BE2C (cell line): Measurements from ENCODE around the gene KDM6A.

Experiments used
- DNase-seq: peaks from one replicate; pipeline ENCODE4 v3.0.0-alpha.2; 2020
- H3K27me3 ChIP-seq: fragments of 250-450 bp; sonication (Bioruptor Pico); 2 replicates; pipeline ENCODE4 v1.5.1; 2020; ENCODE audit warnings: mild to moderate bottlenecking
- H3K36me3 ChIP-seq: fragments of 250-450 bp; sonication (Bioruptor Pico); 2 replicates; pipeline ENCODE4 v1.5.1; 2020; ENCODE audit warnings: mild to moderate bottlenecking
- H3K4me1 ChIP-seq: fragments of 250-450 bp; sonication (Bioruptor Pico); 2 replicates; pipeline ENCODE4 v1.5.1; 2020
- H3K4me3 ChIP-seq: 2 replicates; pipeline ENCODE4 v1.5.1; 2011; ENCODE audit warnings: low read depth, low read length
- H3K9me3 ChIP-seq: fragments of 250-450 bp; sonication (Bioruptor Pico); 2 replicates; pipeline ENCODE4 v1.5.1; 2020
- TF ChIP-seq, protein P1 (sequence below): IDR thresholded peaks from 2 replicates; pipeline ENCODE4 v1.5.1; 2012; ENCODE audit warnings: mild to moderate bottlenecking, low read depth, low read length

The KDM6A gene

DNA sequence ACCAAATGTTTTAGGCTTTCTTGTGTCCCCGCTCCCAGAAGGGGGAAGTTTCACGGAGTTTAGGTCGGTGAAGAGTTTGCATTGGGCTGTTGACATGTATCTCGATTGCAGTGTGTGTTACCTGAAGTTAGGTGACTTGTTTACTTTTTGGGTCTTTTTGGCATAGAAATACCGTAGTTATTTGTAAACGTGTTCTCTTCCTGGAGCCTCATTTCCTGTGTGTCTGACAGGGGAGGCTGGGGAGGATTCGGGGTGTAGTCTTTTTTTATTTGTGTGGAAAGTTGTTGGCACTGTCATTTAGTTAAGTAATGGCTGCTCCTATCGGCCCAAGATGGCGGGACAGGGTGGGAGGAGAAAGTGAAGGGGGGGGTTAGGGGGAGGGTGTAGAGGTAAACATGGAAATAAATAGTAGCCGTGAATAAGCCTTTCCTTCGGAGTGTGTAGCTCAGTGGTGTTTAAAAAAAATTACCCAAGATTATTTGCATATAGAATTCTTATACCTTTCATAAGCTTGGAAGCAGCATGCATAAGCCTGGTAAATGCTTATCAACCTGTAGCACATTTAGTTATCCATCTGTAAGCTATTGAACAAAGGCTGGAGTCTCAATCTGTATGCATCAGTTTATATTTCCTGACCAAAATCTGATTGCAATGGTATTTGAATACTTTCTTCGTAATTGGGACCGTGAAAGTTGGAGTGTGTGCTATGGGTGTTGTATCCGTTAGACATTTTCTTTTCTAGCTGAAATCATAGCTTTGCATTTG, 1.6 kb downstream of the KDM6A start:
- DNase-seq, result peak; percentile 13
- Histone ChIP-seq H3K27me3 (no peaks in the 10 kb centered on the region), H3K36me3 (no peaks in the 10 kb centered on the region), H3K4me1 (no peaks in the 10 kb centered on the region), H3K4me3 (peak overlapping the region; percentile 92), H3K9me3 (no peaks in the 10 kb centered on the region)
- TF ChIP-seq, protein P1, sequence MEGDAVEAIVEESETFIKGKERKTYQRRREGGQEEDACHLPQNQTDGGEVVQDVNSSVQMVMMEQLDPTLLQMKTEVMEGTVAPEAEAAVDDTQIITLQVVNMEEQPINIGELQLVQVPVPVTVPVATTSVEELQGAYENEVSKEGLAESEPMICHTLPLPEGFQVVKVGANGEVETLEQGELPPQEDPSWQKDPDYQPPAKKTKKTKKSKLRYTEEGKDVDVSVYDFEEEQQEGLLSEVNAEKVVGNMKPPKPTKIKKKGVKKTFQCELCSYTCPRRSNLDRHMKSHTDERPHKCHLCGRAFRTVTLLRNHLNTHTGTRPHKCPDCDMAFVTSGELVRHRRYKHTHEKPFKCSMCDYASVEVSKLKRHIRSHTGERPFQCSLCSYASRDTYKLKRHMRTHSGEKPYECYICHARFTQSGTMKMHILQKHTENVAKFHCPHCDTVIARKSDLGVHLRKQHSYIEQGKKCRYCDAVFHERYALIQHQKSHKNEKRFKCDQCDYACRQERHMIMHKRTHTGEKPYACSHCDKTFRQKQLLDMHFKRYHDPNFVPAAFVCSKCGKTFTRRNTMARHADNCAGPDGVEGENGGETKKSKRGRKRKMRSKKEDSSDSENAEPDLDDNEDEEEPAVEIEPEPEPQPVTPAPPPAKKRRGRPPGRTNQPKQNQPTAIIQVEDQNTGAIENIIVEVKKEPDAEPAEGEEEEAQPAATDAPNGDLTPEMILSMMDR, result no peak

DNA sequence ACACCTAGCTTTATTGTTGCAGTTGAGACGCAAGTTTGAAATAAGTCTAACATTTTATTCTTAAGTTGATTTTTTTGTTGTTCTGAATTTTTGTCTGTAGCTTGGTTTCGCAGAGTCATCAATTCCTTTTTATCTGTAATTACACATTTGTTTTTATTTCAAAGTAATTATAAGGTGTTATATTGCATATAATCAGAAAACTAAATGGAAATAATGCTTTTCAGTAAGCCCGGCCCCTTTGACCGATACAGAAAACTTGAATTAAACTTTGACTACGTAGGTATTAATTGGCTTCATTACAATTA, 2.1 kb downstream of the KDM6A start:
- DNase-seq, result no peak
- Histone ChIP-seq H3K4me3 (peak overlapping the region; percentile 92), H3K4me1 (no peaks in the 10 kb centered on the region), H3K27me3 (no peaks in the 10 kb centered on the region), H3K36me3 (no peaks in the 10 kb centered on the region), H3K9me3 (no peaks in the 10 kb centered on the region)
- TF ChIP-seq, protein P1, result no peak

DNA sequence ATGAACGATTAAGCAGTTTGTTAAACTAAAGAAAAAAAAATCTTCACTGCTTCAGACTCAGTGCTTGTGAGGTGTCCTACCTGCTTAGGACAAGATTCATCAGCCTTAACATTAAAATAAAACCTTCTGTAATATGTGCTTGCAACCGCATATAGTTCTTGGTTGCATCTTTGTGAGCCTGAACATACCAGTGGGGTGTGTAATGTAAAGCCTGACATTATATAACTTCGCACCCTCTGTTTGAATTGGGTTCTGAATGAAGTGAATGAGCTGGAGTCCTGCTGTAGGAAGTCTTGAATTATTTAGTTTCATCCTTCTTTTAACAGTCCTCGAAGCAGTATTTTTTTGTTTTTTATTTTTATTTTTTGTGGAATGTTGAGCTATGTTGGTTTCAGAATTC, 3.1 kb downstream of the KDM6A start:
- Histone ChIP-seq H3K36me3 (no peaks in the 10 kb centered on the region), H3K27me3 (no peaks in the 10 kb centered on the region), H3K9me3 (no peaks in the 10 kb centered on the region), H3K4me1 (no peaks in the 10 kb centered on the region), H3K4me3 (peak overlapping the region; percentile 92)
- TF ChIP-seq, protein P1, result no peak
- no peak for DNase-seq

DNA sequence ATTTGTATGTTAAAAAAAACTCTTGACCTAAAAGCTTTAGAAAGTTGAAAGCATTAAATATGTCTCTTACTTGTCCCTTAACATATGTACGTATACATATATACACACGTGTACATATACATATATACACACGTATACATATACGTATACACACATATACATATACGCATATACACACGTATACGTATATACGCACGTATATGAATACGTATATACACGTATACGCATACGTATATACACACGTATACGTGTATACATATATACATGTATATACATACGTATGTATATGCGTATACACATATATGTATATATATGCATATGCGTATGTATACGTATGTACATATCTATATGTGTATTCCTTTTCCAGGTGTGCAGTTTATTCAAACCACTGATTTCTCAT, 3.8 kb downstream of the KDM6A start:
- Histone ChIP-seq H3K9me3 (no peaks in the 10 kb centered on the region), H3K27me3 (no peaks in the 10 kb centered on the region), H3K4me3 (no peak overlapping the region), H3K36me3 (no peaks in the 10 kb centered on the region), H3K4me1 (no peaks in the 10 kb centered on the region)
- no peak for DNase-seq
- TF ChIP-seq, protein P1, result no peak

DNA sequence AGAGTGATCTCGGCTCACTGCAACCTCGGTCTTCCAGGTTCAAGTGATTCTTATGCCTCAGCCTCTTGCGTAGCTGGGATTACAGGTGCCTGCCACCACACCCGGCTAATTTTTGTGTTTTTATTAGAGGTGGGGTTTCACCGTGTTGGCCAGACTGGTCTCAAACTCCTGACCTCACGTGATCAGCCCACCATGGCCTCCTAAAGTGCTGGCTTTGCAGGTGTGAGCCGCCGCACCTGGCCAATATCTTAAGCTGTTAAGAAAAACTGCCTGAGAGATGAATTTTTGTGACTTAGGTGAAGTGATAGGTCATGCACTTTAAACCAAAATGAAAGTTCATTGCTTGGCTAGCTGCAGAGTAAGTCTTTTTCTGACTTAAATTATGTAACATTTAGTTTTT, 5.8 kb downstream of the KDM6A start:
- Histone ChIP-seq H3K9me3 (no peaks in the 10 kb centered on the region), H3K36me3 (no peaks in the 10 kb centered on the region), H3K27me3 (no peaks in the 10 kb centered on the region), H3K4me3 (no peak overlapping the region), H3K4me1 (no peaks in the 10 kb centered on the region)
- TF ChIP-seq, protein P1, result no peak
- DNase-seq, result no peak

DNA sequence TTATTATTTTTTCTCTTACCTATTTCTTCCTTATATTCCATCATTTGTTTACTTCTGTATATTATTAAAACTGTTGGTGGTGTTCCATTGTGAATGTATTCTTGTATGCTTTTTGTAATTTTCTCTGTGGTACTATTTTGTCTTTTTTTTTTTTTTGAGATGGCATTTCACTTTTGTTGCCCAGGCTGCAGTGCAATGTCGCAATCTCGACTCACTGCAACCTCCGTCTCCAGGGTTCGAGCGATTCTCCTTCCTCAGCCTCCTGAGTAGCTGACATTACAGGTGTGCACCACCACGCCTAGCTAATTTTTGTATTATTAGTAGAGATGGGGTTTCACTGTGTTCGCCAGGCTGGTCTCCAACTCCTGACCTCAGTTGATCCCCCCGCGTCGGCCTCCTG, 8.6 kb downstream of the KDM6A start:
- Histone ChIP-seq H3K36me3 (no peaks in the 10 kb centered on the region), H3K4me3 (no peak overlapping the region), H3K4me1 (no peaks in the 10 kb centered on the region), H3K9me3 (no peaks in the 10 kb centered on the region), H3K27me3 (no peaks in the 10 kb centered on the region)
- DNase-seq, result no peak
- TF ChIP-seq, protein P1, result no peak
